NCI-H82 treated with DMSO at 0.1 percent for 48 hours (cell line): ENCODE data around the gene RASD1.

Source experiments
- DNase-seq: peaks from one replicate; lab custom pipeline; 2025; ENCODE audit not compliant: unreplicated experiment; lab: John Stamatoyannopoulos, UW

The RASD1 gene

DNA sequence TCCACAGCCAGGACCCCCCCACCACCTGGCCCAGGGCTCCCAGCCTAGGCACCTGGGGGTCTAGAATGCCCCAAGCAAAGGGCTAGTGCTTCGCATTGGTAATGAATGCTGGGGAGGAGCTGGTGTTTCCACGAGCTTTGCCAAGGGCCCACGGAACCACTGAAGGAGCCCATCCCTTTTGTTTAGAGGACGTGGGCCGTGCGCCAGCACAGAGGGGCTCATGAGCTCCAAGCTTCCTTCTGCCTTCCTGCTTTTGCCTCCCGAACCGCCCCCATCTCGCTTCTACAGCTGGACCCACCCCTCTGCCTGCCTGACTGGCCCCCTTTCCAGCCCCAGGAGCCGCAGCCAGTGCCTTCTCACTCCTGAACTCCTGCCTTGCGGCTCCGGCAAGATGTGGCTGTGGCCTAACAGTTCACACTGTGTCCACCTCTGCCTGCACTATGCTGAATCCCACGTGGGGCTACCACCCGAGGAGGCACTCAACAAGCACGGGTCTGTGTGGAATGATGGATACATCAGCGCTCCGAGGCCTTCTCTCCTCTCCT lies 31.8 kb upstream of the RASD1 start:
- no peak for DNase-seq

- no peak for DNase-seq
Measured at GRCh38 chr17:17527534-17527933, 31.3 kb upstream of the RASD1 start.

GRCh38 chr17:17526369-17526768 lies 30.2 kb upstream of the RASD1 start:
- no peak for DNase-seq

DNA sequence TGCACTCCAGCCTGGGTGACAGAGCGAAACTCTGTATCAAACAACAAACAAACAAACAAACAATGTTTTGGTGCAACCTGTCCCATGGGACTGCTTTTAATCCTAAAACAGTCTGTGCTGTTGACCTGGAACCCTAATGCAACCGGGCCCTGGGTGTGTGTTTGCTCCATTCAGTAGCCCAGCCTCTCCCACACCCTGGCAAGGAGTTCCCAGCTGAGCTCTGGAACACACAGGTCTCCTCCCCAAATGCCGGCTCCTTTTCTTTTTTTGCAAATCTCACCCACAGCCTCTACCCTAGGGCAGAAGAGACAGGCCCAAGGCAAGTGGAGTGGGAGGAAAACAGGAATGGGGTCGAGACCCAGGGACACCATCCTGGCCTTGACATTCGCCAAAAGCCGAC lies 29.8 kb upstream of the RASD1 start:
- no peak for DNase-seq

DNA sequence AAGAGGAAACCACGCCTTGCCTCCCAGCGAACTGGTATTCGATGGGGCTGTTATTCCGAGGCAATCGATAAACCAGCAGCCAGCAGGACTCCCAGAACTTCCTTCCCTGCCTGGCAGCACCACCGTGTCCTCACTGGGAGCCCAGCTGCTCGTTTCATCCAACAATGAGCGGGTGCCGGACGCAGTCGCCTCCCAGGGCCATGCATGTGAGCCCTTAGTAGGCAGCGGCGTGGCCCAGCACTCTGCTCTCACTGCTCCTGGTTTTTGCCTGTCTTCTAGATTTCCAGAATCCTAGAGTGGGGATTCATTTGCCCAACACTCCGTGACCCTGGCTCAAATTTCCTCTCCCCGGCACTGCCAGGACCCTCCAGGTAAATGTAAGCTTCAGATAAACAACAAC lies 29.1 kb upstream of the RASD1 start:
- no peak for DNase-seq

DNA sequence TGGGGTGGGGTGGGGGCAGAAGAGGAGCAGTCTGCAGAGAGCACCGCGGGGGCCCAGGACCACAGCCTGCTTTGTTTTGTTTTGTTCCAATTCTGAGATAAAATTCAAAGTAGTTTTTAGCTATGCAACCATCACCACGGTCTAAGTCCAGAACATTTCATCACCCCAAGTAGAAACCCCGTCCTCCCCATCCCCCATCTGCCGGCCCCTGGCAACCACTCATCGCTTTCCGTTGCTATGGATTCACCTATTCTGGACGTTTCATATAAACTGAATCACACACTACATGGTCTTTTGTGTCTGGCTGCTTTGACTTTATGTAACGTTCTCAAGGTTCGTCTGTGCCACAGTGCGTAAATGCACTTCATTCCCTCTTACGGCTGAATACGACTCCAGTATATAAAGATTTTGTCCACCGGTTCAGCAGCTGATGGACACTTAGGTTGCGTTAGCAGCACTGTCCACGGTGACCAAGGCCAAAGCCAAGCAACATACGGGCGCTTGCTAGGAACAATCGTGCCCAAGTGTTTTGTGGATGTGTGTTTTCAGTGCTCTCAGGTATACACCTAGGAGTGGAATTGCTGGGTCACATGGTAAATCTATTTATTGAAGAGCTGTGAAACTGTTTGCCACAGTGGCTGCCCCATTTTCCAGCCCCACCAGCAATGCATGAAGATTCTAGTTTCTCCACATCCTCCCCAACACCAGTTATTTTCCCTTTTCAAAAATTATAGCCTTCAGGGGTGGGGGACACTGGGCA lies 27.7 kb upstream of the RASD1 start:
- no peak for DNase-seq

- DNase-seq: peak; percentile 54
Measured at GRCh38 chr17:17523001-17523730, 27.0 kb upstream of the RASD1 start.

GRCh38 chr17:17520599-17521232 lies 24.5 kb upstream of the RASD1 start:
- DNase-seq: no peak

DNA sequence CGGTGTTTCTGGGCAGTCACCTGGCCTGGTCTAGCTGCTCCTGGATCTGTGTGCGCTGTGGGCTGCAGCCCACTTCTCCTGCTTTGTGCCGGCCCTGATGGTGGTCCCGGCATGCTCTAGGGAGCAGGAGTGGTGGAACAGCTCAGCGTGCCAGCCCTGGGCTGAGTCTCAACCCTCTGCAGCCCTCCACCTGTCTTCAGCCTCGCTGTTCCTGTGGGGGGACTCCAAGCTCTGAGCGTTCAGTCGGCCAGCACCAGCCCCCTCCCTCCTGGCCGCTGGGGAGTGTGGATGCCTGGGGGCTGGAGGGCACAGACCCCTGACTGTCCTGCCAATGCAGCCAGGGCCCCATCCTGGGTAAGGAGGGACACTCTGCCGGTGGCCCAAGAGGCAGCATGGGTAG lies 23.7 kb upstream of the RASD1 start:
- DNase-seq: no peak

- no peak for DNase-seq
Measured at GRCh38 chr17:17518951-17519350, 22.8 kb upstream of the RASD1 start.

DNA sequence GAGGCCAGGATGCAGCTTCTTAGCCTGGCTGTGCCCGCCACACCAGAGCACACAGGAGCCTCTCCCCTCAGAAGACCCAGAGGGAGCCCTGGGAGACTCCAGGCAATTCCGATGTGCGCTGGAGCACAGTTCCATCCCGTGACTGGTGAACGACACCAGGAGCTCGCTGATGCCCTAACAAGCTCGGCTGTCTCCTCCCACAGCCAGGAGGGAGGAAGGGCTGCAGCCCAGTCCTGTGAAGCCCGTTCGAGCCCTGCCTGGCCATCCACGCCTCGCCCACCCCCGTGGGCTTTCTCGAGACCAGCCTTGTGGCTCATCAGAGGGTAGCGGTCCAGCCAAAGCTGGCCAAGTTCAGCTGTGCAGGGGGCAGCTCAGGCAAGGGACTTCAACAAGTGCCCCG lies 21.8 kb upstream of the RASD1 start:
- DNase-seq: no peak

DNA sequence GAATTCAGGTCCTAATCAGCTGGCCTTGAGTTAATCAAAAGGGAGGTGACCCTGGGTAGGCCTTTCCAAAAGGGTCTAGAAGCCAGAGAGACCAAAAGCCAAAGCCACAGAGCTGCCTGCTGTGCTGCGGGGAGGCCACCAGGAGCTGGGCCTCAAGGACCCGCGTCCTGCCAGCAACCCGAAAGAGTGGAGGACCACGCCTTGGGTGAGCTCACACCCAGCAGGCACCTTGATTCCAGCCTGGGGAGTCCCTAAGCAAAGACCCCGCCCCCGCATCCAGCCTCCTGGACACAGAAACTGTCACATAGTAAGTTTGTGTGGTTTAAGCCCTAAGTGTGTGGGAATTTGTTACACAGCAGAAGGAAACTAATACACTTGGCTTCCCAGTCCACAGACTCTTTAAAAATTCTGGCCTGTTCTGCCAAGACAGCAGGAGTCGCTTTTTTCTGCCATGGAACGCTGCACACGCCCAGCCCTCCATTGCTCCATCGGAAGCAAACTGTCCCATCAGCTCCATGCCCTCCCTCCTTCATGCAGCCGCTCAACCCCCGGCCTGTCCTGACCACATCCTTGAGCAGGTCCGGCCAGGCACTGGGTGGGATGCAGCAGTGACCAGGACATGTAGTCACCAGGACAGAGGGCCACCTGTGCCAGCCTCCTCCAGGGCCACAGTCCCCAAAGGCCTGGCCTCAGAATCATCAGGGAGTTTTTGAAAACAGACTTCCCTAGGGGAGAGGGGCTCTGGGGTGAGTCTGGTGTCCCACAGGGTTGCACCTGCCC lies 20.9 kb upstream of the RASD1 start:
- no peak for DNase-seq

DNA sequence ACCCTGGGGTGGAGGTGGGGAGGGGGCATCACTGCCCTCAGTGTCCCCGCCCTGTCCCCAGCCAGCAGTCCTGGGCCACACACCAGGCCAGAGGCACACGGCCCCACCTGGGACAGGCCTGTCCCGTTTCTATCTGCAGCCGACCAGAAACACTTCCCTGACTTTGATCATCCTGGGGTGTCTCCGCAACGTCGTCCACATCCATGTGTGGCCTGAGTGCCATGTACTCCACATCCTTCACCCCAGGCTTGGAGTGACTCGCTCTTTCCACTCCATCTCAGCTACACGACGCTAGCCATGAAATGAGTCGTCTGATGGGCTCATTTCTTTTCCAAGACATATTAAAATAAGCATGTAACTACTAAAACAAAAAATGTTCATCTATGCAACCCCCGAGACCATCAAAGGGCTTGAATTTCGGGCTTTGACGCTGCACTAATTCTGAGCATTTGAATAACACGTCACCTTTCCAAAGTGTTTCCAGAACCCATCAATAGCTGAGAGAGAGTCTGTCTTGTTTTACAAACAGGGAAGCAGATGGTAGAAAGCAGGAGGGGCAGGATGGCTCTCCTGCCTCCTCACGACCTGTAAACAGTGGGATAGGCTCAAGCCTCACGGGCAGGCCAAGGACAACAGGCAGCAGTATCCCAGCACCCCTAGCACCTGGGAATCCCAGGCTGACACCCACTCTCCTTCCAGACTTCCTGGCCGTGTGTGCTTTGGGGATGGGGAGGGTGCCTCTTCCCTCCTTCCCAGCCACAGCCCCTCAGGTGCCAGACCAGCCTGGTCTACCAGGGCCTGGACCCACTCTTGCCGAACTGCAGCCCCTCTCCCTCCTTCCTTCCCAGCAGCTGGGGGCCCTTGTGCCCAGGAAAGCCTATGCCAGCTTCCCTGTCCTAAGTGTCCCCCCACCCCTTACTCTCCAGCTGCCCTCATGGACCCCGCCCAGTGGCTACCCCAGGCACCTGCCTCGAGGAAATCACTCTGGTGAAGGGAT lies 20.0 kb upstream of the RASD1 start:
- DNase-seq: peak; percentile 30

DNA sequence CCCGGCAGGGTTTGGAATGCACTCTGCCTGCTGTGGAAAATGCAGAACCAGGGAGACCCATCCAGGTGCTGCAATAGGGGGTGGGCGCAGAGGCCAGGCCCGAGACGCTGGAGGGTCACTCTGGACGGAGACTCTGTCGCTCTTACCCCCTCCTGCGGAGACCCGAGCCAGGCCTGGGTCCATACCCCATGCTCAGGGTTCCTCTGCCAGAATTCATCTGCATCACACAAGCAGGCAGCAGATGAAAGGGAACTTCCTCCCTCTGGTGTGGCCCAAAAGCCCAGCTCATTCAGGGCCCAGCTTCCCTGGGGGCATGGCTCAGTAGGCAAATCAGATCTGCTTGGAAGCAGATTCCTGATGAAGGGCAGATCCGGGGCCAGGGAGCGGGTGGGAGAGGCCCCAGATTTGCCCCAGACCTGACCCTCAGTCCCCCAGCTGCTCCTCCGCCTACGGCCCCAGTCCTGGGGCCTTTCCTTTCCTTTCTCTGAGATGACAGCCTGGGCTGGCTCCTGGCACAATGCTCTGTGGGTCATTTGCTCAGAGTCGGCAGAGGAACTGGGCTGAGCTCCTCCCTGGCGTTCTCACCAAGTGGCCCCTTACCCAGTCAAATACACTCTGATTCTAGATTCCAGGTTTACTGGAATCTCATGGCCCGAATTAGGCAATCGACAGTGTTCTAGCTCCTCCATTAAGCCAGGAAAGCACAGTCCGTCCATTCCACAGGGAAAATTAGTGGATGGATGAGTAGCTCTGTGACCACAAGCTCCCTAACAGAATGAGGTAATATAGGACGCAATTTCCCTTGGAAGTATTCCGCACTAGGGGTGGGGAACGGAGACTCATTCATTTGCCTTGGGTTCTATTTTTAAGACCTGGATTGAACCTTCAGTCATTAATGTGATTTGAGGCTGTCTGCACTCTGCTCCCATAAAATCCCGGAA lies 19.1 kb upstream of the RASD1 start:
- DNase-seq: peak; percentile 31

- DNase-seq: no peak
Measured at GRCh38 chr17:17514361-17514992, 18.3 kb upstream of the RASD1 start.

- DNase-seq: no peak
Measured at GRCh38 chr17:17513626-17514025, 17.4 kb upstream of the RASD1 start.

- no peak for DNase-seq
Measured at GRCh38 chr17:17512866-17513265, 16.7 kb upstream of the RASD1 start.
